Measurements from ENCODE around the gene PLIN3. TPM values are rescaled to one million over a fixed set of nuclear protein-coding genes. Genes with fewer than 3 reads are reported as not detected.
A peak's percentile ranks its signal among the peaks of the same experiment; 100 is the strongest.
"Not testable (repeated sequence)": the region's sequence is repeated elsewhere in the genome, so short reads cannot be mapped to it uniquely, and the experiment has no call there.

Gene PLIN3
- total RNA-seq, 3 donors from 2014 or later, result 15.8 to 20.6 (median 19.8) TPM

GRCh38 chr19:4844348-4845179 lies 22.9 kb downstream of the PLIN3 start:
- no peak overlapping the region for H3K4me3 Mint-ChIP-seq
- H3K9me3 Mint-ChIP-seq, result no peaks in the 10 kb centered on the region
- H3K4me1 Mint-ChIP-seq (ENCODE audit: low read depth), result peaks cover 15% of the 10 kb centered on the region
- peaks cover 4% of the 10 kb centered on the region for H3K36me3 Mint-ChIP-seq (ENCODE audit: insufficient read depth)
- no peaks in the 10 kb centered on the region for H3K27me3 Mint-ChIP-seq (ENCODE audit: low read depth)
- DNase-seq, result no peak
- ATAC-seq, result no peak

- Mint-ChIP-seq H3K36me3 (ENCODE audit: insufficient read depth) (peaks cover 4% of the 10 kb centered on the region), H3K9me3 (no peaks in the 10 kb centered on the region), H3K4me1 (ENCODE audit: low read depth) (peaks cover 15% of the 10 kb centered on the region), H3K27me3 (ENCODE audit: low read depth) (no peaks in the 10 kb centered on the region), H3K4me3 (no peak overlapping the region)
- DNase-seq, result no peak
- ATAC-seq, result no peak
Measured at GRCh38 chr19:4843647-4843965, 23.9 kb downstream of the PLIN3 start.

- Mint-ChIP-seq H3K4me1 (ENCODE audit: low read depth) (peaks cover 18% of the 10 kb centered on the region), H3K4me3 (no peak overlapping the region), H3K36me3 (ENCODE audit: insufficient read depth) (peaks cover 4% of the 10 kb centered on the region), H3K9me3 (no peaks in the 10 kb centered on the region), H3K27me3 (ENCODE audit: low read depth) (no peaks in the 10 kb centered on the region)
- ATAC-seq, result no peak
- DNase-seq, result no peak
Measured at GRCh38 chr19:4839192-4839591, 28.3 kb downstream of the PLIN3 start.

- Mint-ChIP-seq H3K4me1 (ENCODE audit: low read depth) (peaks cover 27% of the 10 kb centered on the region), H3K4me3 (peak overlapping the region; percentile 65), H3K27me3 (ENCODE audit: low read depth) (no peaks in the 10 kb centered on the region), H3K36me3 (ENCODE audit: insufficient read depth) (peaks cover 3% of the 10 kb centered on the region), H3K9me3 (no peaks in the 10 kb centered on the region)
- DNase-seq (no peak), ATAC-seq (no peak)
Measured at GRCh38 chr19:4832776-4833175, 34.7 kb downstream of the PLIN3 start.

GRCh38 chr19:4831979-4832340 lies 35.5 kb downstream of the PLIN3 start:
- Mint-ChIP-seq H3K4me1 (ENCODE audit: low read depth) (peaks cover 24% of the 10 kb centered on the region), H3K4me3 (peak overlapping the region; percentile 93)
- not testable (repeated sequence) for H3K9me3 Mint-ChIP-seq; DNase-seq; H3K36me3 Mint-ChIP-seq (ENCODE audit: insufficient read depth); H3K27me3 Mint-ChIP-seq (ENCODE audit: low read depth); ATAC-seq

GRCh38 chr19:4831304-4831978 lies 36.0 kb downstream of the PLIN3 start, which contains the start of gene TICAM1:
Gene TICAM1 (minus strand): TSS chr19:4831712. CDS start chr19:4818377, 13,335 bp downstream.
- H3K4me1 Mint-ChIP-seq (ENCODE audit: low read depth), result peaks cover 24% of the 10 kb centered on the region
- ATAC-seq, result peak; percentile 98

GRCh38 chr19:4830768-4831265 lies 36.6 kb downstream of the PLIN3 start:
- H3K4me1 Mint-ChIP-seq (ENCODE audit: low read depth), result peaks cover 24% of the 10 kb centered on the region
- ATAC-seq (no peak), DNase-seq (no peak)
- H3K4me3 Mint-ChIP-seq, result peak overlapping the region; percentile 93
- no peaks in the 10 kb centered on the region for H3K9me3 Mint-ChIP-seq
- H3K36me3 Mint-ChIP-seq (ENCODE audit: insufficient read depth), result peaks cover 4% of the 10 kb centered on the region
- H3K27me3 Mint-ChIP-seq (ENCODE audit: low read depth), result no peaks in the 10 kb centered on the region

More at GRCh38 chr19:4831304-4831978, 36.0 kb downstream of the PLIN3 start, which contains the start of gene TICAM1:
- Mint-ChIP-seq H3K9me3 (no peaks in the 10 kb centered on the region), H3K36me3 (ENCODE audit: insufficient read depth) (peaks cover 4% of the 10 kb centered on the region), H3K4me3 (peak within 1 kb of the TSS; percentile 93), H3K27me3 (ENCODE audit: low read depth) (no peaks in the 10 kb centered on the region)
- peak; percentile 81 for DNase-seq

- Mint-ChIP-seq H3K27me3 (ENCODE audit: low read depth) (no peaks in the 10 kb centered on the region), H3K36me3 (ENCODE audit: insufficient read depth) (peaks cover 4% of the 10 kb centered on the region), H3K4me3 (peak overlapping the region; percentile 93), H3K4me1 (ENCODE audit: low read depth) (peaks cover 24% of the 10 kb centered on the region), H3K9me3 (no peaks in the 10 kb centered on the region)
- no peak for DNase-seq
- no peak for ATAC-seq
Measured at GRCh38 chr19:4830332-4830731, 37.1 kb downstream of the PLIN3 start.

GRCh38 chr19:4829001-4829712 lies 38.3 kb downstream of the PLIN3 start:
- DNase-seq (no peak), ATAC-seq (no peak)
- Mint-ChIP-seq H3K36me3 (ENCODE audit: insufficient read depth) (peaks cover 4% of the 10 kb centered on the region), H3K4me3 (peak overlapping the region; percentile 74), H3K9me3 (no peaks in the 10 kb centered on the region), H3K4me1 (ENCODE audit: low read depth) (peaks cover 24% of the 10 kb centered on the region), H3K27me3 (ENCODE audit: low read depth) (no peaks in the 10 kb centered on the region)

- DNase-seq (no peak), ATAC-seq (no peak)
- Mint-ChIP-seq H3K36me3 (ENCODE audit: insufficient read depth) (peaks cover 8% of the 10 kb centered on the region), H3K27me3 (ENCODE audit: low read depth) (no peaks in the 10 kb centered on the region), H3K9me3 (no peaks in the 10 kb centered on the region), H3K4me1 (ENCODE audit: low read depth) (peaks cover 4% of the 10 kb centered on the region), H3K4me3 (no peak overlapping the region)
Measured at GRCh38 chr19:4823577-4823976, 43.9 kb downstream of the PLIN3 start.

- not testable (repeated sequence) for ATAC-seq; H3K36me3 Mint-ChIP-seq (ENCODE audit: insufficient read depth); H3K4me1 Mint-ChIP-seq (ENCODE audit: low read depth); DNase-seq; H3K27me3 Mint-ChIP-seq (ENCODE audit: low read depth); H3K4me3 Mint-ChIP-seq; H3K9me3 Mint-ChIP-seq
Measured at GRCh38 chr19:4822354-4822753, 45.1 kb downstream of the PLIN3 start.

GRCh38 chr19:4821265-4821664 lies 46.2 kb downstream of the PLIN3 start:
- peaks cover 3% of the 10 kb centered on the region for H3K4me1 Mint-ChIP-seq (ENCODE audit: low read depth)
- no peaks in the 10 kb centered on the region for H3K27me3 Mint-ChIP-seq (ENCODE audit: low read depth)
- peaks cover 11% of the 10 kb centered on the region for H3K36me3 Mint-ChIP-seq (ENCODE audit: insufficient read depth)
- H3K4me3 Mint-ChIP-seq, result no peak overlapping the region
- no peak for DNase-seq
- H3K9me3 Mint-ChIP-seq, result no peaks in the 10 kb centered on the region
- ATAC-seq, result no peak

- H3K9me3 Mint-ChIP-seq, result no peaks in the 10 kb centered on the region
Measured at GRCh38 chr19:4817467-4818277, 49.8 kb downstream of the PLIN3 start.

GRCh38 chr19:4816950-4817278 lies 50.6 kb downstream of the PLIN3 start:
- no peaks in the 10 kb centered on the region for H3K27me3 Mint-ChIP-seq (ENCODE audit: low read depth)
- DNase-seq (no peak), ATAC-seq (no peak)
- no peaks in the 10 kb centered on the region for H3K9me3 Mint-ChIP-seq
- peaks cover 19% of the 10 kb centered on the region for H3K4me1 Mint-ChIP-seq (ENCODE audit: low read depth)
- H3K36me3 Mint-ChIP-seq (ENCODE audit: insufficient read depth), result peaks cover 9% of the 10 kb centered on the region
- no peak overlapping the region for H3K4me3 Mint-ChIP-seq

More at GRCh38 chr19:4817467-4818277, 49.8 kb downstream of the PLIN3 start:
- ATAC-seq (no peak), DNase-seq (no peak)
- H3K27me3 Mint-ChIP-seq (ENCODE audit: low read depth), result no peaks in the 10 kb centered on the region
- peaks cover 16% of the 10 kb centered on the region for H3K4me1 Mint-ChIP-seq (ENCODE audit: low read depth)
- H3K4me3 Mint-ChIP-seq, result no peak overlapping the region
- H3K36me3 Mint-ChIP-seq (ENCODE audit: insufficient read depth), result peaks cover 9% of the 10 kb centered on the region
